OCI-LY1 (cell line): ENCODE results near the gene ZYX.

Source experiments
- EZH2 ChIP-seq: fragments of 200-600 bp; sonication (generic), shearing (Covaris generic); IDR thresholded peaks from 2 replicates; pipeline ENCODE4 v1.8.0; 2017; ENCODE audit warnings: borderline replicate concordance, mixed run types, mild to moderate bottlenecking, antibody characterized with exemption, low read length, moderate library complexity, mixed read lengths
- TF ChIP-seq, protein P1 (sequence below): fragments of 200-600 bp; sonication (generic), shearing (Covaris generic); IDR thresholded peaks from 2 replicates; pipeline ENCODE4 v1.5.1; 2017; ENCODE audit warnings: mild to moderate bottlenecking, antibody characterized with exemption, low read length, moderate library complexity, mixed read lengths

GRCh38 chr7:143373255-143373794 is 7.8 kb upstream of the ZYX start:
- TF ChIP-seq, protein P1, sequence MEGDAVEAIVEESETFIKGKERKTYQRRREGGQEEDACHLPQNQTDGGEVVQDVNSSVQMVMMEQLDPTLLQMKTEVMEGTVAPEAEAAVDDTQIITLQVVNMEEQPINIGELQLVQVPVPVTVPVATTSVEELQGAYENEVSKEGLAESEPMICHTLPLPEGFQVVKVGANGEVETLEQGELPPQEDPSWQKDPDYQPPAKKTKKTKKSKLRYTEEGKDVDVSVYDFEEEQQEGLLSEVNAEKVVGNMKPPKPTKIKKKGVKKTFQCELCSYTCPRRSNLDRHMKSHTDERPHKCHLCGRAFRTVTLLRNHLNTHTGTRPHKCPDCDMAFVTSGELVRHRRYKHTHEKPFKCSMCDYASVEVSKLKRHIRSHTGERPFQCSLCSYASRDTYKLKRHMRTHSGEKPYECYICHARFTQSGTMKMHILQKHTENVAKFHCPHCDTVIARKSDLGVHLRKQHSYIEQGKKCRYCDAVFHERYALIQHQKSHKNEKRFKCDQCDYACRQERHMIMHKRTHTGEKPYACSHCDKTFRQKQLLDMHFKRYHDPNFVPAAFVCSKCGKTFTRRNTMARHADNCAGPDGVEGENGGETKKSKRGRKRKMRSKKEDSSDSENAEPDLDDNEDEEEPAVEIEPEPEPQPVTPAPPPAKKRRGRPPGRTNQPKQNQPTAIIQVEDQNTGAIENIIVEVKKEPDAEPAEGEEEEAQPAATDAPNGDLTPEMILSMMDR: no peak
- no peak for TF ChIP-seq EZH2
